Measurements from ENCODE around the gene ESRRG. TPM values are rescaled to one million over a fixed set of nuclear protein-coding genes. Genes with fewer than 3 reads are reported as not detected.

Gene ESRRG
- total and polyA plus RNA-seq, 2 of the 8 experiments (the other 6 are each of a cell fraction or from before 2014, with no cell fraction given): 0.59 to 1.4 TPM

GRCh38 chr1:216739793-216740192, 16.6 kb upstream of the ESRRG start:
- H3K79me2 ChIP-seq (ENCODE audit: control insufficient read depth in 1 of 2, insufficient read depth in 2 of 2, low read length in 2 of 2): no peaks in the 10 kb centered on the region
- H3K36me3 ChIP-seq (ENCODE audit: control insufficient read depth in 2 of 4, insufficient read depth in 4 of 4, low read length in 3 of 4): no peaks in the 10 kb centered on the region
- H2BK20ac ChIP-seq (ENCODE audit: low read length): no peak overlapping the region
- no peak overlapping the region for H3K14ac ChIP-seq (ENCODE audit: insufficient read length)
- H2AFZ ChIP-seq (ENCODE audit: low read length): no peak overlapping the region
- no peak overlapping the region for H2BK15ac ChIP-seq (ENCODE audit: low read length)
- no peak for TF ChIP-seq CEBPB (IDR thresholded peaks at IDR 0.05; ENCODE audit: low read depth, low read length)
- no peak for TF ChIP-seq SIRT6 (IDR thresholded peaks at IDR 0.05; ENCODE audit: low read length)
- TF ChIP-seq JUN (IDR thresholded peaks at IDR 0.05; ENCODE audit: low read depth, low read length): no peak
- no peak for TF ChIP-seq CREB1 (IDR thresholded peaks at IDR 0.05)
- no peak for TF ChIP-seq POU5F1 (IDR thresholded peaks at IDR 0.05; ENCODE audit: low read depth, low read length)
- TF ChIP-seq EP300 (IDR thresholded peaks at IDR 0.05; ENCODE audit: borderline replicate concordance in 1 of 2, low read depth in 2 of 2, low read length in 2 of 2): no peak
- no peak for TF ChIP-seq YY1 (IDR thresholded peaks at IDR 0.05; ENCODE audit: low read depth, low read length)
- no peak for TF ChIP-seq SP2 (IDR thresholded peaks at IDR 0.05; ENCODE audit: low read length)
- TF ChIP-seq CBX5 (IDR thresholded peaks at IDR 0.05; ENCODE audit: low read depth, low read length): no peak
- TF ChIP-seq TAF1 (IDR thresholded peaks at IDR 0.05; ENCODE audit: low read depth, low read length): no peak
- TF ChIP-seq TCF12 (IDR thresholded peaks at IDR 0.05; ENCODE audit: low read depth, low read length): no peak
- H4K91ac ChIP-seq (replicated peaks; ENCODE audit: insufficient read length, low read length): no peak overlapping the region
- no peak for DNase-seq (ENCODE audit: low read depth in 1 of 2, low spot score in 2 of 2)
- no peak overlapping the region for H3K18ac ChIP-seq (ENCODE audit: extremely low read depth, low read length)
- H3K4me1 ChIP-seq (replicated peaks in 1 of 4; ENCODE audit: control insufficient read depth in 3 of 4, insufficient read depth in 4 of 4, low read length in 3 of 4): peaks cover 0 to 8% (median under 1%) of the 10 kb centered on the region in 4 experiments; a peak in 3 of 7 replicates
- no peak overlapping the region for H2BK120ac ChIP-seq (replicated peaks; ENCODE audit: low read depth, low read length)
- WGBS, 2 experiments (ENCODE audit: extremely low coverage in 1 of 2, insufficient coverage in 1 of 2, insufficient read length in 1 of 2, insufficient replicate concordance in 2 of 2, low coverage in 1 of 2, low lambda C conversion rate in 2 of 2, missing lambda C conversion rate in 1 of 2): 11% methylated on average over 5 of the region's 5 CpGs; no CpG with 5 or more reads in 1 of the 2 experiments
- H3K27me3 ChIP-seq (replicated peaks in 1 of 4; ENCODE audit: control insufficient read depth in 3 of 4, extremely low read depth in 1 of 4, insufficient read depth in 3 of 4, low read length in 3 of 4): no peaks in the 10 kb centered on the region
- FAIRE-seq: peak; percentile 24
- H3K23me2 ChIP-seq (ENCODE audit: low read depth, low read length): no peaks in the 10 kb centered on the region
- H4K20me1 ChIP-seq (replicated peaks in 1 of 2; ENCODE audit: control insufficient read depth in 1 of 2, insufficient read depth in 2 of 2, low read length in 2 of 2): peaks cover 0 to 1% of the 10 kb centered on the region in 2 experiments
- no peak overlapping the region for H2BK12ac ChIP-seq (ENCODE audit: low read depth, low read length)
- no peak overlapping the region for H3K9ac ChIP-seq (replicated peaks in 1 of 4; ENCODE audit: extremely low read depth in 1 of 4, low read depth in 3 of 4, low read length in 3 of 4)
- no peak overlapping the region for H3K56ac ChIP-seq (replicated peaks; ENCODE audit: insufficient read length, low read depth, low read length)
- ChIA-PET POLR2A (ENCODE audit: partially characterized antibody) (interaction anchor here (2.0 kb wide), 1 partner anchor 16 kb away, joined by 8 read pairs; the partner anchor contains the start of gene ESRRG), CTCF (ENCODE audit: partially characterized antibody) (interaction anchor here (0.7 to 2.4 kb wide), 2 partner anchors 10 to 568 kb away, joined by 3 to 9 read pairs; no protein-coding TSS in a partner anchor)
- H3K27ac ChIP-seq (ENCODE audit: low read depth, low read length): 0 out of 2 replicates have a peak overlapping the region, but pooled peaks have one; percentile 4
- H2BK5ac ChIP-seq (ENCODE audit: low read depth, low read length): no peak overlapping the region; the same call in 1 of the 2 replicates
- H3K4ac ChIP-seq (replicated peaks; ENCODE audit: insufficient read length, low read depth, low read length): no peak overlapping the region
- no peaks in the 10 kb centered on the region for H3K9me3 ChIP-seq (ENCODE audit: insufficient read depth in 2 of 2, low read depth in 1 of 2, low read length in 1 of 2)
- H2AK5ac ChIP-seq (ENCODE audit: low read depth, low read length): no peak overlapping the region
- H4K8ac ChIP-seq (ENCODE audit: extremely low read depth, insufficient read depth, low read length): no peak overlapping the region
- no peaks in the 10 kb centered on the region for H3K79me1 ChIP-seq (ENCODE audit: low read depth, low read length)
- H4K5ac ChIP-seq (ENCODE audit: insufficient read length, low read depth, low read length): no peak overlapping the region
- H3K4me2 ChIP-seq (ENCODE audit: insufficient read depth in 1 of 2, low read depth in 2 of 2, low read length in 2 of 2): peak overlapping the region; percentile 52 to 67
- peak overlapping the region in 2 of 4 experiments; percentile 23 to 42; a peak in 4 of 8 replicates for H3K4me3 ChIP-seq (ENCODE audit: extremely low read depth in 1 of 4, insufficient read depth in 2 of 4, low read depth in 3 of 4, low read length in 4 of 4)
- H3K23ac ChIP-seq (ENCODE audit: insufficient read length): no peak overlapping the region

Data from H1 (cell line).